B cell (primary cell): Measurements from ENCODE around the gene IFNG-AS1. TPM values are rescaled to one million over a fixed set of nuclear protein-coding genes. Genes with fewer than 3 reads are reported as not detected.

ENCODE experiments used
- ATAC-seq: fragments of 200-7000 bp; cut with Tn5 transposase; one replicate; pipeline ENCODE4 v1.10.0; 2021; ENCODE audit warnings: low read depth, mild to moderate bottlenecking, moderate number of reproducible peaks, moderate library complexity
- CTCF ChIA-PET: fragments of 350-600 bp; sonication (Branson Sonifier 250); formaldehyde crosslinking; loops from one replicate; lab custom pipeline; 2021; ENCODE audit warnings: antibody characterized with exemption, inconsistent platforms; lab: Charles Lee
- POLR2A ChIA-PET: fragments of 350-600 bp; sonication (Branson Sonifier 250); formaldehyde crosslinking; loops from one replicate; lab custom pipeline; 2021; ENCODE audit warnings: antibody characterized with exemption; lab: Charles Lee
- DNase-seq: peaks from one replicate; pipeline ENCODE4 v3.0.0; 2013
- H2AFZ ChIP-seq: 2 replicates; pipeline ENCODE4 v1.6.1; 2012; ENCODE audit warnings: mild to moderate bottlenecking, low read depth, low read length; ENCODE audit not compliant: insufficient read depth, poor library complexity, severe bottlenecking
- H3K27ac ChIP-seq, 2 donors: 1 replicate in 1 of 2; 2 replicates in 1 of 2; pipeline ENCODE4 v1.5.1; 2012 to 2013; ENCODE audit warnings: low read length in 2 of 2, mild to moderate bottlenecking in 2 of 2, moderate library complexity in 1 of 2
- H3K27me3 ChIP-seq, 4 experiments: fragments of 200-600 bp in 1 of 4; sonication (generic) in 1 of 4; replicated peaks in 1 of 4; 1 replicate in 2 of 4; 2 replicates in 2 of 4; pipeline versions ENCODE4 v1.6.1 to v1.7.0; 2013 to 2016; ENCODE audit warnings: low read length in 3 of 4, mild to moderate bottlenecking in 2 of 4, mixed read lengths in 1 of 4, moderate library complexity in 1 of 4; ENCODE audit not compliant: insufficient read depth in 4 of 4, control insufficient read depth in 3 of 4; ENCODE audit errors: control extremely low read depth in 1 of 4
- H3K36me3 ChIP-seq, 2 experiments: replicated peaks in 1 of 2; 1 replicate in 1 of 2; 2 replicates in 1 of 2; pipeline versions ENCODE4 v1.6.1 to v1.7.1; 2013; ENCODE audit warnings: low read length in 1 of 2; ENCODE audit not compliant: insufficient read depth in 2 of 2, control insufficient read depth in 1 of 2; ENCODE audit errors: control extremely low read depth in 1 of 2, extremely low read depth in 1 of 2
- H3K4me1 ChIP-seq, 2 donors: fragments of 200-600 bp in 1 of 2; sonication (generic) in 1 of 2; 1 replicate in 1 of 2; 2 replicates in 1 of 2; pipeline versions ENCODE4 v1.5.1 to v1.6.1; 2013 to 2017; ENCODE audit warnings: low read length in 2 of 2; ENCODE audit not compliant: control insufficient read depth in 2 of 2, insufficient read depth in 2 of 2
- H3K4me2 ChIP-seq: replicated peaks from 2 replicates; pipeline ENCODE3; 2012; ENCODE audit warnings: mild to moderate bottlenecking, low read depth, low read length; ENCODE audit not compliant: poor library complexity, severe bottlenecking
- H3K4me3 ChIP-seq, 5 experiments: fragments of 200-600 bp in 1 of 5; sonication (generic) in 1 of 5; 1 replicate in 3 of 5; 2 replicates in 2 of 5; pipeline versions ENCODE4 v1.5.1 to v1.7.0; 2011 to 2016; ENCODE audit warnings: low read length in 4 of 5, mild to moderate bottlenecking in 4 of 5, low read depth in 2 of 5, control low read depth in 1 of 5, moderate library complexity in 1 of 5; ENCODE audit not compliant: insufficient read depth in 1 of 5; ENCODE audit errors: control extremely low read depth in 1 of 5, extremely low read depth in 1 of 5
- H3K79me2 ChIP-seq: fragments of 200-600 bp; sonication (generic); one replicate; pipeline ENCODE4 v1.6.0; 2016; ENCODE audit warnings: low read length; ENCODE audit not compliant: control insufficient read depth, insufficient read depth
- H3K9ac ChIP-seq: fragments of 200-600 bp; sonication (generic); 2 replicates; pipeline ENCODE4 v1.6.1; 2017; ENCODE audit warnings: mild to moderate bottlenecking, low read length, moderate library complexity
- H3K9me3 ChIP-seq, 3 donors: one replicate each; pipeline versions ENCODE4 v1.6.1 to v1.7.1; 2013; ENCODE audit warnings: low read length in 2 of 3; ENCODE audit not compliant: control insufficient read depth in 2 of 3, insufficient read depth in 1 of 3; ENCODE audit errors: control extremely low read depth in 1 of 3
- H4K20me1 ChIP-seq: 2 replicates; pipeline ENCODE4 v1.6.0; 2012; ENCODE audit warnings: mild to moderate bottlenecking, low read length; ENCODE audit not compliant: insufficient read depth, control insufficient read depth, poor library complexity, severe bottlenecking
- H3K27ac Mint-ChIP-seq: one replicate; pipeline ENCODE4 v1.8.0; 2021; ENCODE audit warnings: mixed read lengths
- H3K27me3 Mint-ChIP-seq: one replicate; pipeline ENCODE4 v1.8.0; 2021; ENCODE audit warnings: mixed read lengths
- H3K4me1 Mint-ChIP-seq: one replicate; pipeline ENCODE4 v1.8.0; 2021; ENCODE audit warnings: mixed read lengths
- H3K4me3 Mint-ChIP-seq: one replicate; pipeline ENCODE4 v1.8.0; 2021; ENCODE audit warnings: mixed read lengths
- H3K9me3 Mint-ChIP-seq: one replicate; pipeline ENCODE4 v1.8.0; 2022; ENCODE audit warnings: mixed read lengths; ENCODE audit not compliant: insufficient read depth
- EZH2 ChIP-seq: IDR thresholded peaks from 2 replicates; pipeline ENCODE4 v1.6.1; 2012; ENCODE audit warnings: borderline replicate concordance, low read depth, mild to moderate bottlenecking, moderate library complexity, low read length; ENCODE audit not compliant: insufficient read depth, poor library complexity, severe bottlenecking
- WGBS: methylation state at CpG from one replicate; pipeline ENCODE4 v1.1.5; 2013; ENCODE audit warnings: missing lambda C conversion rate; ENCODE audit not compliant: insufficient coverage; 5-methylcytosine and 5-hydroxymethylcytosine counted together
- intact Hi-C: fragments of 100-400 bp; cut with micrococcal nuclease; formaldehyde crosslinking; loops from one replicate; pipeline ENCODE4 v1.10.0; 2022
- polyA plus RNA-seq: library from polyadenylated mRNA; depleted of rRNA; stranded (reverse); fragments of >200 nt; gene quantifications from 2 replicates; pipeline ENCODE4 v1.2.3, GENCODE V29; 2012
- total RNA-seq, 2 donors: library from RNA; stranded (reverse); fragments of 120-200 nt in 1 of 2; gene quantifications; 1 replicate in 1 of 2; 2 replicates in 1 of 2; pipeline versions ENCODE4 v1.2.3 to v1.2.4, GENCODE V29; 2013 to 2022
- TF ChIP-seq, protein P1 (sequence below): fragments of 200-600 bp; IDR thresholded peaks from one replicate; pipeline ENCODE4 v1.8.0; 2022; ENCODE audit warnings: antibody characterized with exemption, mild to moderate bottlenecking

IFNG-AS1 gene
- total and polyA plus RNA-seq, 2 donors (not counting 1 experiment from before 2014, with no cell fraction given) = 1.8 to 19.0 TPM

DNA sequence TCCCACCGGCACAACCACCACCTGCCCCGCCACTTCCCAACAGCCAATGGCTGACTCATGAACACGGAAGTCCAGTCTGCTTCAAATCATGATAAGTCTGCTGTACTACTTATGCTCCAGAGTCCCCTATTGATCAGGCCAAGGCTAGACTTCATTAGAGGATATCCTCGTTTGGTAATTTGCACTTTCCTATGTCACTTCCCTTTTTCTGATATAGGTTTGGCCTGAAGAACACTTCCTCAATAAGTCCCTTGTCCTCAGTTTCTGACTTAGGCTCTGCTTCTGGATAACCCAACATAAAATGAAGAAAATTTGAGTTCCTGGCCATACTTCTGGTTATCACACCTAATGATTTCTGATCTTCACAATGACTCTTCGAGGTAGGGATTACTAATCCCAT is 45.3 kb downstream of the IFNG-AS1 start:
- peaks cover 6 to 7% of the 10 kb centered on the region in 2 donors for H3K4me1 ChIP-seq
- Mint-ChIP-seq H3K4me3 (no peak overlapping the region), H3K4me1 (peaks cover 10% of the 10 kb centered on the region), H3K27me3 (no peaks in the 10 kb centered on the region), H3K27ac (peak overlapping the region; percentile 16), H3K9me3 (no peaks in the 10 kb centered on the region)
- ChIA-PET POLR2A (no interaction called here), CTCF (no interaction called here)
- no peaks in the 10 kb centered on the region for H4K20me1 ChIP-seq
- H3K4me3 ChIP-seq = no peak overlapping the region
- intact Hi-C loops = no loop called here
- no peak overlapping the region for H3K4me2 ChIP-seq
- H3K36me3 ChIP-seq = no peaks in the 10 kb centered on the region
- no peak overlapping the region for H2AFZ ChIP-seq
- 100% methylated on average over 3 of the region's 5 CpGs for WGBS
- no peak for DNase-seq
- no peak for ATAC-seq
- no peaks in the 10 kb centered on the region for H3K79me2 ChIP-seq
- TF ChIP-seq, protein P1, sequence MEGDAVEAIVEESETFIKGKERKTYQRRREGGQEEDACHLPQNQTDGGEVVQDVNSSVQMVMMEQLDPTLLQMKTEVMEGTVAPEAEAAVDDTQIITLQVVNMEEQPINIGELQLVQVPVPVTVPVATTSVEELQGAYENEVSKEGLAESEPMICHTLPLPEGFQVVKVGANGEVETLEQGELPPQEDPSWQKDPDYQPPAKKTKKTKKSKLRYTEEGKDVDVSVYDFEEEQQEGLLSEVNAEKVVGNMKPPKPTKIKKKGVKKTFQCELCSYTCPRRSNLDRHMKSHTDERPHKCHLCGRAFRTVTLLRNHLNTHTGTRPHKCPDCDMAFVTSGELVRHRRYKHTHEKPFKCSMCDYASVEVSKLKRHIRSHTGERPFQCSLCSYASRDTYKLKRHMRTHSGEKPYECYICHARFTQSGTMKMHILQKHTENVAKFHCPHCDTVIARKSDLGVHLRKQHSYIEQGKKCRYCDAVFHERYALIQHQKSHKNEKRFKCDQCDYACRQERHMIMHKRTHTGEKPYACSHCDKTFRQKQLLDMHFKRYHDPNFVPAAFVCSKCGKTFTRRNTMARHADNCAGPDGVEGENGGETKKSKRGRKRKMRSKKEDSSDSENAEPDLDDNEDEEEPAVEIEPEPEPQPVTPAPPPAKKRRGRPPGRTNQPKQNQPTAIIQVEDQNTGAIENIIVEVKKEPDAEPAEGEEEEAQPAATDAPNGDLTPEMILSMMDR = no peak
- no peak for TF ChIP-seq EZH2
- no peak overlapping the region for H3K9ac ChIP-seq
- H3K27me3 ChIP-seq = no peaks in the 10 kb centered on the region
- H3K27ac ChIP-seq = no peak overlapping the region
- H3K9me3 ChIP-seq = peaks cover 0 to 2% (median 0%) of the 10 kb centered on the region in 3 donors

DNA sequence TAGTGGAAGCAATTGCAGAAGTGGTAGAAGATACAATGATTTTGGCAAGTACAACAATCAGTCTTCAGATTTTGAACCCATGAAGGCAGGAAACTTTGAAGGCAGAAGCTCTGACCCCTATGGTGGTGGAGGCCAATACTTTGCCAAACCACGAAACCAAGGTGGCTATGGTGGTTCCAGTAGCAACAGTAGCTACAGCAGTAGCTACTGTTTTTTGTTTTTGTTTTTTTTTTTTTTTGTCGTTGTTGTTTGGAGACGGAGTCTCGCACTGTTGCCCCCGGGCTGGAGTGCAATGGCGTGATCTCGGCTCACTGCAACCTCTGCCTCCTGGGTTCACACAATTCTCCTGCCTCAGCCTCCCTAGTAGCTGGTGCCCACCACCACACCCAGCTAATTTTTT is 47.4 kb downstream of the IFNG-AS1 start:
- Mint-ChIP-seq H3K9me3 (no peaks in the 10 kb centered on the region), H3K27ac (no peak overlapping the region), H3K27me3 (no peaks in the 10 kb centered on the region), H3K4me3 (no peak overlapping the region), H3K4me1 (peaks cover 21% of the 10 kb centered on the region)
- H3K79me2 ChIP-seq = no peaks in the 10 kb centered on the region
- H3K4me2 ChIP-seq = no peak overlapping the region
- H3K36me3 ChIP-seq = no peaks in the 10 kb centered on the region
- H3K9me3 ChIP-seq = no peaks in the 10 kb centered on the region
- TF ChIP-seq, protein P1 = no peak
- no peak for TF ChIP-seq EZH2
- no peak overlapping the region for H3K9ac ChIP-seq
- H3K27ac ChIP-seq = no peak overlapping the region
- ChIA-PET POLR2A (interaction anchor here (0.6 to 0.7 kb wide), 2 partner anchors 25 to 85 kb away, joined by 3 to 4 read pairs; no protein-coding TSS in a partner anchor), CTCF (interaction anchor here (0.9 to 6.9 kb wide), 3 partner anchors 8 to 681 kb away, joined by 3 to 64 read pairs (median 6); no protein-coding TSS in a partner anchor)
- ATAC-seq = no peak
- no peak overlapping the region for H3K4me3 ChIP-seq
- no peaks in the 10 kb centered on the region for H4K20me1 ChIP-seq
- intact Hi-C loops = no loop called here
- DNase-seq = no peak
- H3K4me1 ChIP-seq = peaks cover 11% of the 10 kb centered on the region in 2 donors
- H2AFZ ChIP-seq = no peak overlapping the region
- WGBS = 100% methylated on average over 1 of the region's 7 CpGs
- H3K27me3 ChIP-seq = no peaks in the 10 kb centered on the region
